ENCODE measurements around the gene FANCC. TPM values are rescaled to one million over a fixed set of nuclear protein-coding genes. Genes with fewer than 3 reads are reported as not detected.

The FANCC gene
- total and polyA plus RNA-seq, 4 donors = 8.3 to 32.4 (median 11.5) TPM

DNA sequence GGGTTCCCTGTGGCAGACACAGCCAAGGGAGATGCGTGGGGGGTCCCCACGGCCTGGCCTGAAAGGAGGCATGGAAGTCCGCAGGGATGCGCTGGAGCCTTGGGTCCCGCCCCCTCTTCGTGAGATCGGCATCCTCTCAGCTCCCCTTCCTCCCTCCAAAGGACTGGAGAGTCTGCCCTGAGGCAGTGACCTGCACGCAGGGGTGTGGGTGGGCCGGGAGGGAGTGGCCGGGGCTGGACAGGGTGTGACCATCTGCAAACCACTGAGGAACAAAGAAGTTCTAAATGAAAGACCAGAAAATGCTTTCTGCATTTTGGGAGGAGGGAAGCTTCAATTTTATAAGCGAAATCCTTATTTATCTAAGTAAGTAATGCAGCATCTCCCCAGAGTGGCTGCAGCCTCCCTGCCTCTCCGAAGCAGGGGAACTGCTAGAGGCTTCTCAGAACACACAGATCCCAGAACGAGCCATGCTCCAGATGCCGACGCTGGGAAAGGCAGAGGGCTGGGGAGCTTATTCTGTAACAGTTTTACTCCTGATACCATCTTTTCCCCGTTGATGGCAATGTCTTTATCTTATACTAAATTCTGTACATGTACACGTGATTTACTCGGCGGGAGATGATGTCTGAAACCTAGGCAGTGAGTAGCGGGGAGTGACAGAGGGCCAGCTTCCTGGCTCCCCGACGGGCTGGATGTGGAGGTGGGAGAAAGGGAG, 221.7 kb downstream of the FANCC start:
- no peak for TF ChIP-seq HNF4A (conservative IDR thresholded peaks at IDR 0.05)
- TF ChIP-seq ATF3 (IDR thresholded peaks at IDR 0.05) = no peak
- no peak for TF ChIP-seq FOXA2 (IDR thresholded peaks at IDR 0.05)
- no peak for TF ChIP-seq FOXA1 (IDR thresholded peaks at IDR 0.05)
- TF ChIP-seq RXRA (IDR thresholded peaks at IDR 0.05) = no peak
- TF ChIP-seq SP1 (IDR thresholded peaks at IDR 0.05) = no peak
- no peak for TF ChIP-seq RAD21 (IDR thresholded peaks at IDR 0.05)
- no peak for TF ChIP-seq ZBTB33 (IDR thresholded peaks at IDR 0.05)
- no peak for TF ChIP-seq MAX (IDR thresholded peaks at IDR 0.05)
- TF ChIP-seq NR2F2 (IDR thresholded peaks at IDR 0.05) = no peak
- TF ChIP-seq CTCF (IDR thresholded peaks at IDR 0.05; ENCODE audit: low read depth, low read length, missing input control) = no peak
- TF ChIP-seq HNF4G (IDR thresholded peaks at IDR 0.05) = no peak
- no peak for TF ChIP-seq JUND (IDR thresholded peaks at IDR 0.05)
- no peak for TF ChIP-seq TAF1 (conservative IDR thresholded peaks at IDR 0.05)
- Histone ChIP-seq H3K9ac (ENCODE audit: low read depth in 1 of 2, low read length in 2 of 2) (no peak overlapping the region), H3K4me1 (ENCODE audit: control insufficient read depth in 4 of 4, insufficient read depth in 4 of 4, low read length in 3 of 4) (peaks cover 0 to 3% (median 0%) of the 10 kb centered on the region in 4 donors), H3K36me3 (ENCODE audit: control insufficient read depth in 4 of 4, insufficient read depth in 3 of 4, low read depth in 1 of 4, low read length in 3 of 4) (peaks cover 0 to 13% (median 12%) of the 10 kb centered on the region in 4 donors), H3K9me3 (ENCODE audit: control insufficient read depth in 4 of 4, low read length in 3 of 4) (no peaks in the 10 kb centered on the region), H3K27ac (ENCODE audit: low read depth in 1 of 2, low read length in 2 of 2) (no peak overlapping the region), H3K4me3 (ENCODE audit: low read depth in 1 of 3, low read length in 3 of 3) (no peak overlapping the region), H3K27me3 (ENCODE audit: control insufficient read depth in 4 of 4, insufficient read depth in 4 of 4, low read length in 3 of 4) (no peaks in the 10 kb centered on the region)
- DNase-seq (ENCODE audit: low spot score) = no peak
- WGBS = 88% methylated on average over 22 of the region's 22 CpGs

- H3K27ac ChIP-seq (ENCODE audit: low read depth in 1 of 2, low read length in 2 of 2) = no peak overlapping the region
- no peaks in the 10 kb centered on the region for H3K9me3 ChIP-seq (ENCODE audit: control insufficient read depth in 4 of 4, low read length in 3 of 4)
- H3K36me3 ChIP-seq (ENCODE audit: control insufficient read depth in 4 of 4, insufficient read depth in 3 of 4, low read depth in 1 of 4, low read length in 3 of 4) = peaks cover 0 to under 1% (median 0%) of the 10 kb centered on the region in 4 donors
- DNase-seq (ENCODE audit: low spot score) = no peak
- WGBS = 88% methylated on average over 10 of the region's 10 CpGs
- H3K4me3 ChIP-seq (ENCODE audit: low read depth in 1 of 3, low read length in 3 of 3) = no peak overlapping the region
- H3K27me3 ChIP-seq (ENCODE audit: control insufficient read depth in 4 of 4, insufficient read depth in 4 of 4, low read length in 3 of 4) = no peaks in the 10 kb centered on the region
- peaks cover 0 to 6% (median 3%) of the 10 kb centered on the region in 4 donors for H3K4me1 ChIP-seq (ENCODE audit: control insufficient read depth in 4 of 4, insufficient read depth in 4 of 4, low read length in 3 of 4)
- no peak overlapping the region for H3K9ac ChIP-seq (ENCODE audit: low read depth in 1 of 2, low read length in 2 of 2)
- TF ChIP-seq MAX (IDR thresholded peaks at IDR 0.05) (no peak), FOXA2 (IDR thresholded peaks at IDR 0.05) (no peak), GABPA (IDR thresholded peaks at IDR 0.05 in 1 of 2, conservative IDR thresholded peaks at IDR 0.05 in 1 of 2) (no peak), CTCF (IDR thresholded peaks at IDR 0.05; ENCODE audit: low read depth, low read length, missing input control) (no peak), REST (IDR thresholded peaks at IDR 0.05) (no peak), ZBTB33 (IDR thresholded peaks at IDR 0.05) (no peak), FOXA1 (IDR thresholded peaks at IDR 0.05) (no peak), SP1 (IDR thresholded peaks at IDR 0.05) (no peak), HNF4G (IDR thresholded peaks at IDR 0.05) (no peak), RAD21 (IDR thresholded peaks at IDR 0.05) (no peak), NR2F2 (IDR thresholded peaks at IDR 0.05) (no peak), TAF1 (conservative IDR thresholded peaks at IDR 0.05) (no peak), HNF4A (conservative IDR thresholded peaks at IDR 0.05) (no peak), YY1 (IDR thresholded peaks at IDR 0.05) (no peak), ATF3 (IDR thresholded peaks at IDR 0.05) (no peak)
These were observed 223.5 kb downstream of the FANCC start for GRCh38 chr9:95094002-95094401.

All from liver (tissue), 9 donors.